Measurements from ENCODE around the gene FOXP1. TPM values are rescaled to one million over a fixed set of nuclear protein-coding genes. Genes with fewer than 3 reads are reported as not detected.

Gene FOXP1
- total RNA-seq, 1 experiment from 2014 or later, result 75.3 TPM

GRCh38 chr3:71149959-71150954, 433.3 kb downstream of the FOXP1 start:
- Mint-ChIP-seq H3K9me3 (no peaks in the 10 kb centered on the region), H3K4me1 (peaks cover 46 to 48% of the 10 kb centered on the region in 2 experiments), H3K4me3 (no peak overlapping the region), H3K36me3 (ENCODE audit: insufficient read depth in 1 of 3, low read depth in 3 of 3) (peaks cover 0 to 4% (median 0%) of the 10 kb centered on the region in 3 experiments; a peak in 1 of 7 replicates), H3K27me3 (ENCODE audit: low read depth) (no peaks in the 10 kb centered on the region), H3K27ac (peak overlapping the region; percentile 21 to 59 (median 54); a peak in 3 of 7 replicates)
- Histone ChIP-seq H3K27ac (ENCODE audit: insufficient read length, low read depth, low read length) (no peak overlapping the region), H2AFZ (ENCODE audit: low read length) (no peak overlapping the region), H3K18ac (ENCODE audit: insufficient read length, low read depth, low read length) (no peak overlapping the region), H3K9ac (ENCODE audit: extremely low read depth, insufficient read length, low read length) (no peak overlapping the region), H2AK5ac (ENCODE audit: insufficient read length, low read length) (no peak overlapping the region), H3K9me3 (ENCODE audit: control insufficient read depth, low read depth, low read length) (no peaks in the 10 kb centered on the region), H4K8ac (replicated peaks; ENCODE audit: insufficient read length, low read depth, low read length) (no peak overlapping the region), H4K91ac (ENCODE audit: insufficient read length, low read depth, low read length) (no peak overlapping the region), H4K20me1 (ENCODE audit: control insufficient read depth, insufficient read depth, insufficient read length) (no peaks in the 10 kb centered on the region), H2BK20ac (ENCODE audit: low read depth, low read length, poor library complexity, severe bottlenecking) (no peak overlapping the region), H3K14ac (ENCODE audit: insufficient read depth, low read length) (no peak overlapping the region), H2BK120ac (ENCODE audit: low read depth, low read length, poor library complexity, severe bottlenecking) (no peak overlapping the region), H2BK12ac (ENCODE audit: insufficient read length, low read depth, low read length) (no peak overlapping the region), H3K27me3 (ENCODE audit: insufficient read depth, low read length) (no peaks in the 10 kb centered on the region), H3K4ac (ENCODE audit: low read depth, low read length) (no peak overlapping the region), H3K4me1 (ENCODE audit: insufficient read depth, low read length) (peaks cover 9% of the 10 kb centered on the region; the same call in 1 of the 2 replicates), H3K79me2 (ENCODE audit: insufficient read depth, low read length) (no peaks in the 10 kb centered on the region), H3K23me2 (ENCODE audit: insufficient read length, low read depth, low read length, poor library complexity, severe bottlenecking) (no peaks in the 10 kb centered on the region), H3K4me2 (ENCODE audit: insufficient read depth, insufficient read length, low read length) (no peak overlapping the region), H2BK15ac (ENCODE audit: low read depth, low read length) (no peak overlapping the region), H3T11ph (ENCODE audit: low read length) (no peak overlapping the region), H2BK5ac (ENCODE audit: insufficient read length, low read length) (no peak overlapping the region), H4K5ac (ENCODE audit: insufficient read length, low read depth, low read length) (no peak overlapping the region), H3K23ac (ENCODE audit: insufficient read length, low read depth, low read length) (no peak overlapping the region), H3K79me1 (ENCODE audit: insufficient read depth, low read depth, low read length, poor library complexity, severe bottlenecking) (no peaks in the 10 kb centered on the region), H3K56ac (ENCODE audit: insufficient read length, low read depth, low read length) (no peak overlapping the region)
- no peak for DNase-seq
- TF ChIP-seq CTCF (conservative IDR thresholded peaks at IDR 0.05), result no peak
- no CpG with 5 or more reads among the region's 14 CpGs for WGBS (ENCODE audit: extremely low coverage, insufficient read length, low lambda C conversion rate)

Data from H9 (cell line).